Psoas muscle (tissue), 8 donors: ENCODE results near the gene BHMT2. TPM values are rescaled to one million over a fixed set of nuclear protein-coding genes. Genes with fewer than 3 reads are reported as not detected.

Experiments
- ATAC-seq, 4 donors: fragments of 200-7000 bp; cut with Tn5 transposase; one replicate each; pipeline ENCODE4 v1.9.1; 2020; ENCODE audit warnings: moderate library complexity in 3 of 4, mild to moderate bottlenecking in 2 of 4
- DNase-seq, 2 donors: peaks; one replicate each; pipeline ENCODE4 v3.0.0-alpha.2; 2020
- H3K27ac ChIP-seq: fragments of 200-600 bp; one replicate; pipeline ENCODE4 v1.8.0; 2022
- H3K27me3 ChIP-seq, 3 donors: fragments of 200-600 bp in 1 of 3; one replicate each; pipeline versions ENCODE4 v1.6.1 to v1.8.0; 2013 to 2022; ENCODE audit warnings: low read length in 2 of 3, mild to moderate bottlenecking in 2 of 3, moderate library complexity in 1 of 3; ENCODE audit not compliant: insufficient read depth in 3 of 3
- H3K36me3 ChIP-seq, 2 donors: fragments of 200-600 bp in 1 of 2; one replicate each; pipeline versions ENCODE4 v1.6.1 to v1.8.0; 2013 to 2022; ENCODE audit warnings: low read depth in 1 of 2, mild to moderate bottlenecking in 1 of 2, moderate library complexity in 1 of 2; ENCODE audit not compliant: insufficient read depth in 1 of 2
- H3K4me1 ChIP-seq: fragments of 200-600 bp; one replicate; pipeline ENCODE4 v1.8.0; 2022
- H3K4me3 ChIP-seq: fragments of 200-600 bp; one replicate; pipeline ENCODE4 v1.8.0; 2022; ENCODE audit warnings: mild to moderate bottlenecking
- H3K9me3 ChIP-seq: fragments of 200-600 bp; one replicate; pipeline ENCODE4 v1.8.0; 2022
- WGBS, 3 donors: extraction: QIAGEN DNeasy Blood & Tissue Kit; methylation state at CpG; one replicate each; pipeline versions ENCODE4 v1.1.6 to v1.1.7; 2013; 5-methylcytosine and 5-hydroxymethylcytosine counted together
- intact Hi-C, 2 donors: fragments of 100-400 bp; cut with DNase I; formaldehyde crosslinking; loops; one replicate each; pipeline versions ENCODE4 v1.11.0 to v1.14.2; 2022
- polyA plus RNA-seq, 3 donors: library from polyadenylated mRNA; stranded (reverse); fragments of 200-250 nt; gene quantifications; one replicate each; pipeline ENCODE4 v1.2.3, GENCODE V29; 2013
- total RNA-seq, 4 donors: library from RNA; stranded (reverse); fragmentation: NEBNext Ultra II Directional in 2 of 4; extraction: Animal tissue kit (Norgen Biotek cat#: 25700) in 2 of 4; gene quantifications; one replicate each; pipeline versions ENCODE4 v1.2.1 to v1.2.4, GENCODE V29; 2021 to 2023
- TF ChIP-seq, protein P1 (sequence below): fragments of 200-600 bp; IDR thresholded peaks from one replicate; pipeline ENCODE4 v1.8.0; 2022; ENCODE audit warnings: antibody characterized with exemption
- donor health status: healthy with polysubstance abuse.
- donor health status: DM: no; HTN: no; CAD: no; lungs with moderate emphysema.
- donor health status: Bipolar disorder and iron deficiency.
- donor health status: healthy.
- donor health status: DM: yes; HTN: yes; CAD: no.
- donor health status: DM: no; HTN: no; CAD: no.
- donor health status: DM: no; HTN: no; CAD: no.
- donor health status: DM: yes; HTN: yes; CAD: no.

BHMT2 gene
- total and polyA plus RNA-seq, 7 donors: 1.9 to 20.8 (median 11.9) TPM

DNA sequence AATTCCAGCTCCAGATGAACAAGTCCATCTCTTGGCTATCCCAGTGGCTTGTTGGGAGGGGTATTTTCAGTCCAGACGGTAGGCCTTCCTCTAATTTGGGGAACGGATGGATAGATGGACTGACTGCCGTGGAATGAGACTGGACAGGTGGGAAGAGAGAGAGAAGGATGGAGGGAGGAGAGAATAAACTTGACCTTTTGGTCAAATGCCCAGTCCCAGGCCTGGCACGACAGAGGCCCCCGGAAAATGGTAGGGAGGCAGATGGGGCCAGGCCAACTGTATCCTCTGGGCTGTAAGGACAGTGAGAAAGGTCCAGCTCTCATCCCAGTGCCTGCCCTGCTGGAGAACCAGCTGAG, 43.1 kb downstream of the BHMT2 start:
- no peak overlapping the region for H3K27ac ChIP-seq
- WGBS, 3 donors: 49 to 55% (median 54%) methylated on average over 5 of the region's 5 CpGs
- ATAC-seq (no peak), DNase-seq (no peak)
- H3K4me3 ChIP-seq: no peak overlapping the region
- TF ChIP-seq, protein P1, sequence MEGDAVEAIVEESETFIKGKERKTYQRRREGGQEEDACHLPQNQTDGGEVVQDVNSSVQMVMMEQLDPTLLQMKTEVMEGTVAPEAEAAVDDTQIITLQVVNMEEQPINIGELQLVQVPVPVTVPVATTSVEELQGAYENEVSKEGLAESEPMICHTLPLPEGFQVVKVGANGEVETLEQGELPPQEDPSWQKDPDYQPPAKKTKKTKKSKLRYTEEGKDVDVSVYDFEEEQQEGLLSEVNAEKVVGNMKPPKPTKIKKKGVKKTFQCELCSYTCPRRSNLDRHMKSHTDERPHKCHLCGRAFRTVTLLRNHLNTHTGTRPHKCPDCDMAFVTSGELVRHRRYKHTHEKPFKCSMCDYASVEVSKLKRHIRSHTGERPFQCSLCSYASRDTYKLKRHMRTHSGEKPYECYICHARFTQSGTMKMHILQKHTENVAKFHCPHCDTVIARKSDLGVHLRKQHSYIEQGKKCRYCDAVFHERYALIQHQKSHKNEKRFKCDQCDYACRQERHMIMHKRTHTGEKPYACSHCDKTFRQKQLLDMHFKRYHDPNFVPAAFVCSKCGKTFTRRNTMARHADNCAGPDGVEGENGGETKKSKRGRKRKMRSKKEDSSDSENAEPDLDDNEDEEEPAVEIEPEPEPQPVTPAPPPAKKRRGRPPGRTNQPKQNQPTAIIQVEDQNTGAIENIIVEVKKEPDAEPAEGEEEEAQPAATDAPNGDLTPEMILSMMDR: no peak
- H3K36me3 ChIP-seq: no peaks in the 10 kb centered on the region
- intact Hi-C loops: no loop called here
- H3K4me1 ChIP-seq: no peaks in the 10 kb centered on the region
- H3K9me3 ChIP-seq: no peaks in the 10 kb centered on the region
- peaks cover 0 to 37% (median 12%) of the 10 kb centered on the region in 3 donors for H3K27me3 ChIP-seq

DNA sequence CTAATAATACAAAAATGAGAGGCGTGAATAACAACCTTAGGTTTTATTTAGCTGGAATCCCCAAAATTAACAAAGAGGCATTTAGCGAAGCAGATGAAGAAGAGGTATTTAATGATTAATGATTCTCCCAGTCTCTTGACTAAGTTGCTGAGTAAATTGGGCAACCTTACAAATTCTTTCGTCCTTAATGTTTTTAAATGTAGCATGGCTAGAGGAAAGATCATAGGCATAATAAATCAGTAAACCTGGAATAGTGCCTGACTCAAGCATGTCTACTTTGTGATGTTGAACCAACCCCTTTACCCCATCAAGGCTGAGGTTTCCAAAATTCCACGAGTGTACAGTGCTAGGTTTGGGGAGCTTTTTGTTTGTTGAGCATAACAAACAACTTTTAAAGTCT, 49.9 kb downstream of the BHMT2 start:
- ATAC-seq (no peak), DNase-seq (no peak)
- H3K9me3 ChIP-seq: no peaks in the 10 kb centered on the region
- TF ChIP-seq, protein P1: no peak
- no peaks in the 10 kb centered on the region for H3K27me3 ChIP-seq
- no peaks in the 10 kb centered on the region for H3K4me1 ChIP-seq
- intact Hi-C loops: no loop called here
- H3K36me3 ChIP-seq: no peaks in the 10 kb centered on the region
- WGBS, 3 donors: 80 to 86% (median 81%) methylated on average over 4 of the region's 4 CpGs
- H3K27ac ChIP-seq: no peak overlapping the region
- no peak overlapping the region for H3K4me3 ChIP-seq

DNA sequence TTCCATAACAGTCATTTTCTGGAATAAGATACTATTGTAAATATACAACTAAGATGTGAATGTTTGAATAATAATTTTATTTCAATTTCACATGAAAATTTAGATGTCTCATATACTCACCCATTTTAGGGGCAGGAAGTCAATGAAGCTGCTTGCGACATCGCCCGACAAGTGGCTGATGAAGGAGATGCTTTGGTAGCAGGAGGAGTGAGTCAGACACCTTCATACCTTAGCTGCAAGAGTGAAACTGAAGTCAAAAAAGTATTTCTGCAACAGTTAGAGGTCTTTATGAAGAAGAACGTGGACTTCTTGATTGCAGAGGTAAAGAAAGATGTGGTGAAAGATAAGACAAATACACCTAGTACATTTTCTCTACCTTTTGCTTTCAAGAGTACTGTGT, 50.7 kb downstream of the BHMT2 start:
- TF ChIP-seq, protein P1: no peak
- no peak for DNase-seq
- Histone ChIP-seq H3K27ac (no peak overlapping the region), H3K9me3 (no peaks in the 10 kb centered on the region), H3K36me3 (no peaks in the 10 kb centered on the region), H3K27me3 (no peaks in the 10 kb centered on the region), H3K4me3 (no peak overlapping the region), H3K4me1 (no peaks in the 10 kb centered on the region)
- ATAC-seq: no peak
- intact Hi-C loops: no loop called here
- WGBS, 3 donors: 94 to 95% (median 94%) methylated on average over 4 of the region's 4 CpGs

DNA sequence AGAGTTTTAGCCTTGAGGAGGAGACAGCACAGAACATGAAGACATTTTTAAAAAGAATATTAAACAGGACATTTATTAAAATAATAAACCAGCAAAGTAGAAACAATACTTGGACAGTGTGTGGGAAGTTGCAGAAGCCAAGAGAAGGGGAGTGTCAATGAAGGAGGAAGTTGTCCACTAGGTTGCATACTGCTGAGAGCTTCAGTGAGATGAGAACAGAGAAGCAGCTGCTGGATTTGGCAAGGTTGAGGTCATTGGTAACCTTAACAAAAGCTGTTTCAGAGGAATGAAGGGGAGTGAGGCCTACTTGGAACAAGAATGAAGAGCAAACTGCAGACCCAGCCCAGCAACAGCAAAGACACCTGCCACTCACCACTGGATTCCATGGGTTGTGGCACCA, 53.4 kb downstream of the BHMT2 start:
- Histone ChIP-seq H3K9me3 (no peaks in the 10 kb centered on the region), H3K27ac (no peak overlapping the region), H3K4me3 (no peak overlapping the region), H3K27me3 (no peaks in the 10 kb centered on the region), H3K36me3 (no peaks in the 10 kb centered on the region), H3K4me1 (no peaks in the 10 kb centered on the region)
- intact Hi-C loops: no loop called here
- DNase-seq (no peak), ATAC-seq (no peak)
- TF ChIP-seq, protein P1: no peak

DNA sequence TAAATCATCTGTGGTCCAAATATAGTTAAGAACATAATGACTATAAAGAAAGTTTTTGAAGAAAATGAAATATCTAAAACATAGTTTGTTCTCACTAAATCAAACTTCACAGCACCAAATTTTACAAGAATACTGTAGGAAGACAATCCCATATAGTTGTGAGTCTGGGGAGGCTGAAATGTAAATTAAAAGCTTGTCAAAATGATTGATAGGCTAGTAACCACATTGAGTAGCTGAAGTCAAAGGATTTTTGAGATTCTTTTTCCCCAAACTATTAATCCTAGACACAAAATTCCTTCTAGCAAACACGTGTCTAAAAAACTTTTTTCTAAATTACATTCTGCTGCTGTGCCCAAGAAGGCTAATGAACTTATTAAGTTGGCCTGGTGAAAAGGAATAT, 55.0 kb downstream of the BHMT2 start:
- no peak for DNase-seq
- no peaks in the 10 kb centered on the region for H3K4me1 ChIP-seq
- H3K27ac ChIP-seq: no peak overlapping the region
- intact Hi-C loops: no loop called here
- H3K36me3 ChIP-seq: no peaks in the 10 kb centered on the region
- no peaks in the 10 kb centered on the region for H3K27me3 ChIP-seq
- H3K9me3 ChIP-seq: no peaks in the 10 kb centered on the region
- H3K4me3 ChIP-seq: no peak overlapping the region
- whole genome bisulfite sequencing, 3 donors: 37 to 57% (median 57%) methylated on average over 1 of the region's 1 CpG
- no peak for ATAC-seq
- TF ChIP-seq, protein P1: no peak
